GM18511 (cell line): Measurements from ENCODE around the gene KDM6A.
"Not testable (repeated sequence)": the region's sequence is repeated elsewhere in the genome, so short reads cannot be mapped to it uniquely, and the experiment has no call there.

Experiments
- ATAC-seq: cut with Tn5 transposase; IDR thresholded peaks from one replicate; pipeline ENCODE4 v1.9.1; 2021; ENCODE audit warnings: mild to moderate bottlenecking, moderate library complexity; ENCODE audit not compliant: unreplicated experiment

The KDM6A gene

GRCh38 chrX:45068569-45068968 lies 195.6 kb downstream of the KDM6A start:
- no peak for ATAC-seq

GRCh38 chrX:45070116-45071007 lies 197.4 kb downstream of the KDM6A start:
- ATAC-seq = no peak

- not testable (repeated sequence) for ATAC-seq
These were observed 200.0 kb downstream of the KDM6A start for GRCh38 chrX:45073011-45073410.

- ATAC-seq = peak; percentile 93
These were observed 204.9 kb downstream of the KDM6A start for GRCh38 chrX:45077748-45078424.

GRCh38 chrX:45083314-45083713 lies 210.3 kb downstream of the KDM6A start:
- ATAC-seq = no peak

- ATAC-seq = no peak
These were observed 237.5 kb downstream of the KDM6A start for GRCh38 chrX:45110494-45110893.

GRCh38 chrX:45126158-45126557 lies 253.2 kb downstream of the KDM6A start:
- ATAC-seq = no peak

- ATAC-seq = no peak
These were observed 256.0 kb downstream of the KDM6A start for GRCh38 chrX:45128896-45129454.

GRCh38 chrX:45133465-45133864 lies 260.5 kb downstream of the KDM6A start:
- no peak for ATAC-seq

GRCh38 chrX:45134315-45134731 lies 261.3 kb downstream of the KDM6A start:
- ATAC-seq = no peak

- ATAC-seq = no peak
These were observed 261.8 kb downstream of the KDM6A start for GRCh38 chrX:45134775-45135174.

- ATAC-seq = not testable (repeated sequence)
These were observed 262.5 kb downstream of the KDM6A start for GRCh38 chrX:45135391-45136075.

GRCh38 chrX:45137531-45137930 lies 264.5 kb downstream of the KDM6A start:
- no peak for ATAC-seq

GRCh38 chrX:45138525-45138924 lies 265.5 kb downstream of the KDM6A start:
- no peak for ATAC-seq

GRCh38 chrX:45140812-45141211 lies 267.8 kb downstream of the KDM6A start:
- ATAC-seq = no peak

GRCh38 chrX:45142185-45142584 lies 269.2 kb downstream of the KDM6A start:
- ATAC-seq = no peak

GRCh38 chrX:45143455-45143854 lies 270.5 kb downstream of the KDM6A start:
- no peak for ATAC-seq

- ATAC-seq = no peak
These were observed 272.7 kb downstream of the KDM6A start for GRCh38 chrX:45145492-45146215.

- ATAC-seq = no peak
These were observed 277.8 kb downstream of the KDM6A start for GRCh38 chrX:45150821-45151220.

- no peak for ATAC-seq
These were observed 281.0 kb downstream of the KDM6A start for GRCh38 chrX:45154033-45154360.

- ATAC-seq = no peak
These were observed 281.5 kb downstream of the KDM6A start for GRCh38 chrX:45154462-45154861.
